Measurements from ENCODE around the gene PPP1R3D. TPM values are rescaled to one million over a fixed set of nuclear protein-coding genes. Genes with fewer than 3 reads are reported as not detected.

PPP1R3D gene, protein sequence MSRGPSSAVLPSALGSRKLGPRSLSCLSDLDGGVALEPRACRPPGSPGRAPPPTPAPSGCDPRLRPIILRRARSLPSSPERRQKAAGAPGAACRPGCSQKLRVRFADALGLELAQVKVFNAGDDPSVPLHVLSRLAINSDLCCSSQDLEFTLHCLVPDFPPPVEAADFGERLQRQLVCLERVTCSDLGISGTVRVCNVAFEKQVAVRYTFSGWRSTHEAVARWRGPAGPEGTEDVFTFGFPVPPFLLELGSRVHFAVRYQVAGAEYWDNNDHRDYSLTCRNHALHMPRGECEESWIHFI
- polyA plus RNA-seq (2012; ENCODE audit: missing spikeins) = 2.0 TPM

DNA sequence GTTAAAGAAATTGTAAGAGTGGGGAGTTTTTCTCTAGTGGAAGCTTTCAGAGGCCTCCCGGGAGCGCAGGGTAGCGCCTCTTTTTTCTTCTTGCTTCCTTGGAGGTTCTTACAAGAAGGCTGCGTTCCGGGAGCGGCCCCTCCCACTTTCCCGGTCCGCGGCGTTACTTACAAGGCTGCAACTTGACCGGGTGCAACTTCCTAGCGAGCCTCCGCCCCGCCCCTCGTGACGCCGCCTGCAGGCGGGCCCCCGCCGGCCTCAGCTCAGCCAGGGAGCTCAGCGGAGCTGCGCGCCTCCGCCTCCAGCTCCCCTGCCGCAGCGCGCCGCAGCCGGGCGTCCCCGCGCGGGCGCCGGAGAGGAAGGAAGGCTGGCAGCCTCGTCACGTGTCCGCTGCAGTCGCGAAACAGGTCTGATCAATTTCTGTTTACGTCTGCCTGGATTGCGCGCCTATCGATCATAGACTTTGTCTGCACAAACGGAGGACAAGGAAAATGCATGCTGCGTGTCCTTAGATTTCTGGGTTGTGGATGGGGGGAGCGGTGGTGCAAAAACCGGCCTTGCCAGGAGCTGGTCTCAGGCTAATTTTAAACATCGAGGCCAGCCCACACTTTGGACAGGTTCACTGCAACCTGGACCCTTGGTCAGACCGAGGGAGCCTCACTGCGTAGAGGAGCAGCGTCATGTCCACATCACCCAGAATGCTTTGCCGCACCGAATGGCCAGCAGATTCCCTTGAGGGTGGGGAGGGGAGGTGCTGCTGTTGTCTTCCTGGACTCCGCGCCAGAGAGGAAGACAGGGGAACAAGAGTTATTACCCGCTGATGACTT is at the start of gene PPP1R3D, which contains the start of gene FAM217B:
PPP1R3D (minus strand) TSS at position 177 of the 827 bp plus-strand sequence. CDS start 374 bp downstream, outside the sequence.
FAM217B (plus strand) TSS at position 261 of the 827 bp plus-strand sequence. CDS start 3,555 bp downstream, outside the sequence.
- TF ChIP-seq POLR2A (IDR thresholded peaks at IDR 0.05; ENCODE audit: low read depth, low read length) (peak; percentile 80; the same call in 1 of the 2 replicates), TAF1 (IDR thresholded peaks at IDR 0.05; ENCODE audit: borderline replicate concordance, low read depth, low read length) (peak; percentile 61), POLR2AphosphoS5 (IDR thresholded peaks at IDR 0.05; ENCODE audit: low read depth, low read length) (peak; percentile 47)
- FAIRE-seq (peak; percentile 94), DNase-seq (ENCODE audit: insufficient read length) (peak; percentile 92)

DNA sequence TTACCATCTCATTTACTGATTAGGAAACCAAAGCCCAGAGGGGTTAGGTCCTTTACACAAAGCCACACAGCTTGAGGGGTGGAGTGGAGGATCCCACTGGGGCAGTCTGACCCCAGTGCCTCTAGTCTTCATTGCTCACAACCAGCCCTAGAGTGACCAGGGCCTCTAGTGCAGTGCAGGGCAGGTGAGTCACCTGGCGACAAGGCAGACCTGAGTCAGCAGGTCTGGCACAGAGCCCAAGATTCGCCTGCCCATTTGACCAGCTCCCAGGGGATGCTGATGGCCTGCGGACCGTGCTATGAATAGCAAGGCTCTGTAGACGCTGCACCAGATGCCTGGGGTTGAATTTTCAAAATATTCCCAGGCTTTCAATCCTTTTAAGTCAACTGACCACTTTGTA is 48.0 kb upstream of the PPP1R3D start:
- DNase-seq (ENCODE audit: insufficient read length) (no peak), FAIRE-seq (no peak)
- TF ChIP-seq TAF1 (IDR thresholded peaks at IDR 0.05; ENCODE audit: borderline replicate concordance, low read depth, low read length) (no peak), POLR2A (IDR thresholded peaks at IDR 0.05; ENCODE audit: low read depth, low read length) (no peak)

DNA sequence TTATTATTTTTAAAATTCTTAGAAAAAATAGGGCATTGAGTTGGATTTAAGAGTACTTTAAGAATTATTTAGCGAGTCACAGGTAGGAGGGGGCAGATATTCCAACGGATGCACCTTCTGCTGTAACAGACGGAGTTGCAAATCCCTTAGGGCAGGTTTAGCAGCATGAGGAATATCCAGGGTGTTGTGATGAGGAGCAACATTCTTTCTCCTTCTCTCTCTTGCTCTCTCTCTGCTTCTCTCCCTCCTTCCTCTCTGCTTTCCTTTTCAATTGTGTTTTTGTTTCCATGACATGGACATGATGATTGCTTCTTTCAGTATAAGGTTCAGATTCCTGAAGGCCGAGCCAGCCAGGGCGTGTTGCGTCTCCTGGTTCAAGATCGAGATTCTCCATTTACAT is 47.0 kb upstream of the PPP1R3D start:
- DNase-seq (ENCODE audit: insufficient read length) (no peak), FAIRE-seq (no peak)
- TF ChIP-seq POLR2A (IDR thresholded peaks at IDR 0.05; ENCODE audit: low read depth, low read length) (no peak), TAF1 (IDR thresholded peaks at IDR 0.05; ENCODE audit: borderline replicate concordance, low read depth, low read length) (no peak), POLR2AphosphoS5 (IDR thresholded peaks at IDR 0.05; ENCODE audit: low read depth, low read length) (no peak)

DNA sequence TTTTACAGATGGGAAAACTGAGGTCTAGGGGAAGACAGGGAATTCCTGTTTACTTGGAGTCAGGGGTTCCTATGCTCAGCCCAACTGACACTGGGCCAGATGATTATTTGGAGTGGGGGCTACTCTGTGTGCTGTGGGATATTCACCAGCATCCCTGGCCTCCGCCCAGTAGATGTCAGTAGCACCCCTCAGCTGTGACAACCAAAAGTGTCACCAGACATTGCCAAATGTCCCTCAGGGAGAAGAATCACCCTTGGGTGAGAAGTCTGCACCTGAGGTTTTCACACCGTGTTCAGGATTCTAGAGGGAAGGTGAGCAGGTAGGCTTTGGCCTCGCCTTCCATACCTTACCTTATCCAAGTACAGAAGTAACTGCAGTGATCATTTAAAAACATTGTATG is 45.8 kb upstream of the PPP1R3D start:
- TF ChIP-seq POLR2AphosphoS5 (IDR thresholded peaks at IDR 0.05; ENCODE audit: low read depth, low read length) = no peak
- FAIRE-seq (no peak), DNase-seq (ENCODE audit: insufficient read length) (no peak)

DNA sequence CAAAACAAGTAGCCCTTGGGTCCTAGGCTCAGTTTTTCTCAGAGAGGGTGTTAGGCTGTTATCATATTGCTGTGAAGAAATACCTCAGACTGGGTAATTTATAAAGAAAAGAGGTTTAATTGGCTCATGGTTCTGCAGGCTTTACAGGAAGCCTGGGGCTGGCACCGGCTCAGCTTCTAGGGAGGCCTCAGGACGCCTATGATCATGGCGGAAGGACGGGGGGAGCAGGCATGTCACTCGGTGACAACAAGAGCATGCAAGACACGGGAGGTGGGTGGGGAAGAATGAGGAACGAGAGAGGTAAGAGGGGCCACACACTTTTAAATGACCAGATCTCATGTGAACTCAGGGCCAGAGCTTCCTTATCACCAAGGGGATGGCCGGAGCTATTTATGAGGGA is 45.1 kb upstream of the PPP1R3D start:
- FAIRE-seq (no peak), DNase-seq (ENCODE audit: insufficient read length) (no peak)
- TF ChIP-seq POLR2A (IDR thresholded peaks at IDR 0.05; ENCODE audit: low read depth, low read length) (no peak), POLR2AphosphoS5 (IDR thresholded peaks at IDR 0.05; ENCODE audit: low read depth, low read length) (no peak), TAF1 (IDR thresholded peaks at IDR 0.05; ENCODE audit: borderline replicate concordance, low read depth, low read length) (no peak)

DNA sequence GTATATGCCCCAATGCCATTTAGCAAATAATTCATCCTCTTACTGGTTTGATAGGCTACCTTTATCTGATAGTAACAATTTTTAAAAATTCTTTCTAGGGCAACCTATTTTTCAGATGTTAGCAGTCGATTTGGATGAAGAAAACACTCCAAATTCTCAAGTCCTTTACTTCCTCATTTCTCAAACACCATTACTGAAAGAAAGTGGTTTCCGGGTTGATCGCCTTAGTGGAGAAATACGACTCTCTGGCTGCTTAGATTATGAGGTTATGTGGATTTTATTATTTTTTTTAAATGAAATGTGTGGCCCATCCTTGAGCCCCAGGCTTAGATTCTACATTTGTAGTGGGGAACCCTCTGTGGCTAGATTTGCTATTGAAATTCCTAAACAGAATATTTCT is 44.4 kb upstream of the PPP1R3D start:
- TF ChIP-seq POLR2A (IDR thresholded peaks at IDR 0.05; ENCODE audit: low read depth, low read length) = no peak
- no peak for TF ChIP-seq TAF1 (IDR thresholded peaks at IDR 0.05; ENCODE audit: borderline replicate concordance, low read depth, low read length)
- no peak for TF ChIP-seq POLR2AphosphoS5 (IDR thresholded peaks at IDR 0.05; ENCODE audit: low read depth, low read length)
- no peak for FAIRE-seq
- no peak for DNase-seq (ENCODE audit: insufficient read length)

DNA sequence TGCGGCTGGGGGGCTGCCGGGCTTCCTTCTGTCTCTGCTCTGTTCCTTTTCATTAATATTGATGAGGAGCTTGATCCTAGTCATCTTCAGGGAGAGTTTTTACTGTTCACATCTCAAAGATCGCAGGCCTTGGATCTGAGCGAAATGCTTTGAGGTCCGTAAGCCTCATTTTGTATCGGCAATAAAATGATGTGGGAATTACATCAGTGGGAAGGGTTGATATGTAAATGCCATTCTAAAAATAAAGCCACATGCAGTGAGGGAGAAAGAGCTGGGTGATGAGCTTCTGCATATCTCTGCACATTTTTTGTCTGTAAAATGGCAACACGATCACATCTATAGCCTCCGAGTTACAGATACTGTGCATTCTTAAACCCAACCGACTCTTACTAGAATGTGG is 43.0 kb upstream of the PPP1R3D start:
- TF ChIP-seq POLR2AphosphoS5 (IDR thresholded peaks at IDR 0.05; ENCODE audit: low read depth, low read length) (no peak), TAF1 (IDR thresholded peaks at IDR 0.05; ENCODE audit: borderline replicate concordance, low read depth, low read length) (no peak), POLR2A (IDR thresholded peaks at IDR 0.05; ENCODE audit: low read depth, low read length) (no peak)
- DNase-seq (ENCODE audit: insufficient read length) = no peak
- FAIRE-seq = no peak

DNA sequence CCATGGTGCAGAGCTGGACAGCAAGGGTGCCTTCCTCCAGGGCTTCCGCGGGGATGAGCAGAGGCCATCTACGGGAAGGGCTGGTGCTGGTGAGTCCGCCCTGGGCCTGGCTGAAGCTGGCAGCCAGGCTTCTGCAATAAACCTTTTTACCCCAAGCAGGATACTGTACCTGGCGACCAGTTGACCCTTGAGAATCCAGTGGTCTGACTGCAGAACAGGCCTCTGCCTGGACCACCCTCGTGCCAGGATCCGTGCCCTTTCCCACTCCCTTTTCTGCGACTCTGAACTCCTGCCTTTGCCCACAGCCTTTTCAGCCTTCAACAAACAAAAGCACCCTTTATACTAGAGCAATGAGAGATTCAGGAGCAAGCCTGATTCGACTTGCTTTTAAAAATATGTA is 37.0 kb upstream of the PPP1R3D start:
- DNase-seq (ENCODE audit: insufficient read length) (no peak), FAIRE-seq (no peak)
- TF ChIP-seq TAF1 (IDR thresholded peaks at IDR 0.05; ENCODE audit: borderline replicate concordance, low read depth, low read length) = no peak
- TF ChIP-seq POLR2AphosphoS5 (IDR thresholded peaks at IDR 0.05; ENCODE audit: low read depth, low read length) = no peak
- no peak for TF ChIP-seq POLR2A (IDR thresholded peaks at IDR 0.05; ENCODE audit: low read depth, low read length)

DNA sequence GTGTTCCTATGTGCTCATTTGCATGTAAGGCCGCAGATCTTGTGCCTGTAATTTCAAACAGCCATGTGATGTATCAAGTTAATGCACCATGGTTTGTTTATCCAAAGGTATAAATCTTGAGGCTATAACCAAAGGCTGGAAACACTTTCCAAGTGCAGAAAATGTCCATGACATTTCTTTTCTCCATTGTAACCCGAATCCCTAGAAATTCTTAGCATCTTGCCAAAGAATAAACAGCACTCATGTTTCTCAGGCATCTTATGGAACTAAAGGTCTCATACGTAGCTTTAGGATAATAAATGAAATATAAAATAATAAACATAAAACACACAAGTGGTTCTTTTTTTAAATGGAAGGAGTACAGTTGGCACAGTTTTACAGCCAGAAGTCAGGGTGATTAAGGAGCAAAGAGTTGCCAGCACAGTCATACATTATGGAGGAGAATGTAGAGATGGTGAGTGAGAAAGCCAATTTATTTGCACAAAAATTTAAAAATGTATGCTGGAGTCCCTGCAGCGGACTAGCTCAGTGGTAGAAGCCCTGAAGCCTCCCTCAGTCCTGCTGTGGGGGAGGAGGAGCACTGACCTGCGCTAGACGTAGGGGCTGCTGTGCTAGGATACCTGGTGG is 36.2 kb upstream of the PPP1R3D start:
- DNase-seq (ENCODE audit: insufficient read length) (no peak), FAIRE-seq (no peak)
- TF ChIP-seq POLR2AphosphoS5 (IDR thresholded peaks at IDR 0.05; ENCODE audit: low read depth, low read length) = no peak
- TF ChIP-seq TAF1 (IDR thresholded peaks at IDR 0.05; ENCODE audit: borderline replicate concordance, low read depth, low read length) = no peak
- no peak for TF ChIP-seq POLR2A (IDR thresholded peaks at IDR 0.05; ENCODE audit: low read depth, low read length)

DNA sequence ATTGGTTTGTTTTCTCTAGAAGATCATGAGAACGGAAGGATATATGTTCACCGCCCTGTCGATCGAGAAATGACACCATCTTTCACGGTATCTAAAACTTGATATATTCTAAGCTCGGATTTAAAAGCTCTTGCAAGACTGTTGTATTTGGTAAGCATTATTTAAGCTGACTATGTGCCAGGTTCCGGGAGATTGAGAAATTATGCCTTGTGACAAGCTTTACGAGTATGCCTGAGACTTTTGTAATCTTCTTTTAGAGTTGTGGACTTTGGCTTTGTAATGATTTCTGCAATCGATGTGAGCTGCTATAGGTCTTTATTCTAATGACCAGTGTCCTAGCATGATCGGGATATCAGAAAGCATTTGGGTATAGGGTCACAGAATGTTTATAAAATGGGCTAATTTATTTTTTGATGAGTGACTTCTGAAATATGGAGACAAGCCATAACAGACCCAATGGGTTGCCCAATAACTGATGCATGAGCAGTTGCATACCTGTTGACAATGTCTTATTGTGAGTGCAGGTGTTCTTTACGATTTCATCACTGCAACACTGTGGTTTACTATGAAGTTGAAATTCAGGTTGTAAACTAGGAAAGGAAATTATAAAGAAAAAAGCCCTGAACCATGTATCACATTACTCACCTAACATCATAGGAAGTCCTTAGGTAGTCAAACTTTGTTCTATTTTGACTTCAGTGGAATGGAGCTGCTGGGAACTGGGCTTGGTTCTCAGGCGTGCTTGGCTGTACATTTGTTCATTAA is 32.1 kb upstream of the PPP1R3D start:
- TF ChIP-seq POLR2A (IDR thresholded peaks at IDR 0.05; ENCODE audit: low read depth, low read length) (no peak), POLR2AphosphoS5 (IDR thresholded peaks at IDR 0.05; ENCODE audit: low read depth, low read length) (no peak), TAF1 (IDR thresholded peaks at IDR 0.05; ENCODE audit: borderline replicate concordance, low read depth, low read length) (no peak)
- FAIRE-seq = no peak
- no peak for DNase-seq (ENCODE audit: insufficient read length)

DNA sequence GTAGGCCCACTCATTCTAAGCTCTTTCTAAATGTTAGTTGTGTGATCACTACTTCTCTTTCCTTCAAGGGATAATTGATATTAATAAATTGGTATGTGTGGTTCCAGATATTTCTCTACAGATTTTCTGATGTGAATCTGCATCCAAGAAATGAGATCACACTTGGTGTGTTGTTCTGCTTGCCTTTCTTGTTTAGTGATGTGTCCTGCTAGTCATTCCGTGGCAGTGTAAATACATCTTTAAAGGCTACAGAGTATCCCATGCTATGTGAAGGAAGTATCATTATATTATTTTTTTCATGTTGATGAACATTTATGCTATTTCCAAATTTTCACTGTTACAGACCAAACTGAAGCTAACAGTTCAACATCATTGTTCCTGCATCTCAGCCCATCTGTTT is 31.3 kb upstream of the PPP1R3D start:
- DNase-seq (ENCODE audit: insufficient read length) (no peak), FAIRE-seq (no peak)
- TF ChIP-seq TAF1 (IDR thresholded peaks at IDR 0.05; ENCODE audit: borderline replicate concordance, low read depth, low read length) (no peak), POLR2AphosphoS5 (IDR thresholded peaks at IDR 0.05; ENCODE audit: low read depth, low read length) (no peak), POLR2A (IDR thresholded peaks at IDR 0.05; ENCODE audit: low read depth, low read length) (no peak)
